K562 (cell line): Measurements from ENCODE around the gene PCBP3. TPM values are rescaled to one million over a fixed set of nuclear protein-coding genes. Genes with fewer than 3 reads are reported as not detected.
A peak's percentile ranks its signal among the peaks of the same experiment; 100 is the strongest.

Experiments
- ATAC-seq: fragments of 200-7000 bp; cut with Tn5 transposase; 3 replicates; pipeline ENCODE4 v1.9.1; 2020; ENCODE audit warnings: moderate library complexity
- BruUV-seq: library from RNA; stranded (reverse); fragments of 400-500 nt; replicated peaks from 2 replicates; lab custom pipeline; 2021; lab: Mats Ljungman, UMichigan
- CTCF ChIA-PET: fragments of 300-600 bp; formaldehyde crosslinking; extraction: SDS; loops from one replicate; lab custom pipeline; 2021; ENCODE audit warnings: low intra/inter-chr PET ratio; lab: Yijun Ruan, JAX
- POLR2A ChIA-PET: fragments of 300-600, 350-650 bp; sonication (Branson Sonifier 250); formaldehyde crosslinking; extraction: SDS; loops from one replicate; lab custom pipeline; 2021; ENCODE audit warnings: antibody characterized with exemption, inconsistent platforms; lab: Yijun Ruan, JAX
- DNase-seq, 4 experiments: peaks; one replicate each; pipeline versions ENCODE4 v3.0.0 to v3.0.0-alpha.2; 2011 to 2018; ENCODE audit warnings: low spot score in 3 of 4, mixed read lengths in 3 of 4; ENCODE audit errors: extremely low read depth in 1 of 4
- FAIRE-seq: peaks from 2 replicates; lab custom pipeline; 2011; peaks lifted over from hg19 to GRCh38; lab: Jason Lieb, UNC
- H2AFZ ChIP-seq: 2 replicates; pipeline ENCODE4 v1.6.0; 2011; ENCODE audit warnings: low read depth, low read length, control low read depth, inconsistent platforms
- H3K27ac ChIP-seq: fragments of 200-600 bp; 3 replicates; pipeline ENCODE4 v1.8.0; 2011; ENCODE audit warnings: low read depth, mild to moderate bottlenecking, control low read depth, inconsistent platforms, low read length, moderate library complexity, mixed read lengths; ENCODE audit errors: extremely low read depth
- H3K27me3 ChIP-seq, 2 experiments: fragments of 300-600 bp in 1 of 2; 2 replicates in 1 of 2; 3 replicates in 1 of 2; pipeline versions ENCODE4 v1.6.0 to v1.8.0; 2011; ENCODE audit warnings: inconsistent platforms in 2 of 2, low read length in 2 of 2, mild to moderate bottlenecking in 1 of 2, mixed read lengths in 1 of 2, moderate library complexity in 1 of 2; ENCODE audit not compliant: control insufficient read depth in 2 of 2, insufficient read depth in 2 of 2
- H3K36me3 ChIP-seq: fragments of 300-600 bp; 3 replicates; pipeline ENCODE4 v1.8.0; 2011; ENCODE audit warnings: mild to moderate bottlenecking, low read length, inconsistent platforms; ENCODE audit not compliant: control insufficient read depth, insufficient read depth
- H3K4me1 ChIP-seq, 2 experiments: fragments of 200-600 bp in 1 of 2; replicated peaks in 1 of 2; 2 replicates in 1 of 2; 3 replicates in 1 of 2; pipeline versions ENCODE4 v1.5.1 to v1.8.0; 2011; ENCODE audit warnings: inconsistent platforms in 2 of 2, low read length in 2 of 2, mild to moderate bottlenecking in 1 of 2, mixed read lengths in 1 of 2, moderate library complexity in 1 of 2; ENCODE audit not compliant: control insufficient read depth in 2 of 2, insufficient read depth in 2 of 2
- H3K4me2 ChIP-seq: 2 replicates; pipeline ENCODE4 v1.6.1; 2011; ENCODE audit warnings: low read length, control low read depth, inconsistent platforms, mixed read lengths; ENCODE audit not compliant: insufficient read depth
- H3K4me3 ChIP-seq: fragments of 200-600 bp; sonication (generic), shearing (Covaris generic); 2 replicates; pipeline ENCODE4 v1.5.1; 2016; ENCODE audit warnings: control low read depth, inconsistent platforms
- H3K79me2 ChIP-seq: fragments of 200-600 bp; 3 replicates; pipeline ENCODE4 v1.8.0; 2011; ENCODE audit warnings: low read length, inconsistent platforms; ENCODE audit not compliant: control insufficient read depth, insufficient read depth
- H3K9ac ChIP-seq, 2 experiments: 2 replicates each; pipeline versions ENCODE4 v1.6.0 to v1.6.1; 2011; ENCODE audit warnings: low read depth in 2 of 2, low read length in 2 of 2, control low read depth in 1 of 2, inconsistent platforms in 1 of 2, mild to moderate bottlenecking in 1 of 2, mixed read lengths in 1 of 2; ENCODE audit not compliant: insufficient read depth in 1 of 2
- H3K9me1 ChIP-seq: one replicate; pipeline ENCODE4 v1.6.0; 2011; ENCODE audit warnings: inconsistent platforms, mild to moderate bottlenecking, low read length, moderate library complexity; ENCODE audit not compliant: control insufficient read depth, insufficient read depth
- H3K9me3 ChIP-seq: replicated peaks from 2 replicates; pipeline ENCODE4 v1.5.1; 2011; ENCODE audit warnings: low read depth, low read length, inconsistent platforms; ENCODE audit not compliant: control insufficient read depth, insufficient read depth
- H4K20me1 ChIP-seq: replicated peaks from 2 replicates; pipeline ENCODE4 v1.6.1; 2011; ENCODE audit warnings: low read length, inconsistent platforms, mixed read lengths; ENCODE audit not compliant: control insufficient read depth, insufficient read depth
- CEBPB ChIP-seq: fragments of 450-650 bp; IDR thresholded peaks from 2 replicates; pipeline ENCODE4 v1.6.1; 2016; ENCODE audit warnings: missing genetic modification characterization, missing compliant biosample characterization
- HDAC1 ChIP-seq, 2 experiments: fragments of 450-650 bp; IDR thresholded peaks; 2 replicates each; pipeline ENCODE4 v1.6.1; 2016 to 2017; ENCODE audit warnings: inconsistent platforms in 1 of 2, mild to moderate bottlenecking in 1 of 2, moderate library complexity in 1 of 2
- HDGF ChIP-seq: fragments of 450-650 bp; IDR thresholded peaks from 2 replicates; pipeline ENCODE4 v1.6.1; 2016
- HLTF ChIP-seq: fragments of 450-650 bp; IDR thresholded peaks from 2 replicates; pipeline ENCODE4 v1.6.1; 2016
- RUNX1 ChIP-seq: sonication (generic); IDR thresholded peaks from 2 replicates; pipeline ENCODE4 v1.6.1; 2016; ENCODE audit warnings: antibody characterized with exemption, low read depth
- SIN3A ChIP-seq, 2 experiments: fragments of 150-350 bp in 1 of 2; IDR thresholded peaks; 2 replicates each; pipeline ENCODE4 v1.6.1; 2011 to 2016; ENCODE audit warnings: borderline replicate concordance in 2 of 2, low read depth in 2 of 2, low read length in 2 of 2, mild to moderate bottlenecking in 2 of 2, moderate library complexity in 2 of 2; ENCODE audit not compliant: control insufficient read depth in 1 of 2
- SMAD2 ChIP-seq: fragments of 150-350 bp; IDR thresholded peaks from 2 replicates; pipeline ENCODE4 v1.6.1; 2014; ENCODE audit warnings: low read depth, mild to moderate bottlenecking, low read length
- TCF3 ChIP-seq: sonication (generic); formaldehyde crosslinking; IDR thresholded peaks from 2 replicates; pipeline ENCODE4 v1.4.0; 2020; ENCODE audit warnings: mild to moderate bottlenecking, missing genetic modification reagents
- TEAD2 ChIP-seq: fragments of 450-650 bp; IDR thresholded peaks from 2 replicates; pipeline ENCODE4 v1.6.1; 2016; ENCODE audit warnings: missing genetic modification characterization, control low read depth, missing compliant biosample characterization
- WGBS: fragments of 100-300 bp; shearing (Covaris generic); methylation state at CpG from one replicate; pipeline ENCODE4 v1.1.6; 2016; ENCODE audit warnings: low coverage, mixed read lengths; ENCODE audit not compliant: insufficient coverage; ENCODE audit errors: missing lambda C conversion rate; 5-methylcytosine and 5-hydroxymethylcytosine counted together
- in situ Hi-C: fragments of 300-500 bp; cut with MboI; formaldehyde crosslinking; loops from 4 replicates; pipeline ENCODE4 v1.15.0; 2018; ENCODE audit warnings: inconsistent platforms, mixed read lengths
- intact Hi-C: fragments of 100-400 bp; cut with micrococcal nuclease; formaldehyde crosslinking; loops from 2 replicates; pipeline ENCODE4 v1.14.2; 2022
- polyA plus RNA-seq, 8 experiments: library from polyadenylated mRNA; depleted of rRNA in 4 of 8; stranded (reverse) in 5 of 8; unstranded in 3 of 8; fragments of >200 nt; fragmentation: Nextera tagmentation in 2 of 8; fragmentation: Illumina TruSeq in 1 of 8; extraction: Ambion mirVana in 2 of 8; extraction: Trizol in 1 of 8; gene quantifications; 2 replicates each; pipeline versions ENCODE4 v1.2.1 to v1.2.3, GENCODE V29; 2011 to 2014; ENCODE audit warnings: inconsistent platforms in 1 of 8, missing spikeins in 1 of 8
- total RNA-seq, 7 experiments: library from RNA; depleted of rRNA in 6 of 7; stranded (reverse); fragments of >200 nt in 6 of 7; fragmentation: Illumina TruSeq in 2 of 7; extraction: Trizol in 2 of 7; gene quantifications; 2 replicates each; pipeline versions ENCODE4 v1.2.1 to v1.2.3, GENCODE V29; 2011 to 2021; ENCODE audit warnings: low replicate concordance in 1 of 7
- TF ChIP-seq, protein P1 (sequence below): sonication (generic); formaldehyde crosslinking; IDR thresholded peaks from 2 replicates; pipeline ENCODE4 v1.5.0; 2020; ENCODE audit warnings: missing genetic modification reagents
- TF ChIP-seq, protein P2 (sequence below): fragments of 450-650 bp; formaldehyde crosslinking; IDR thresholded peaks from 2 replicates; pipeline ENCODE4 v1.4.0; 2020; ENCODE audit warnings: mild to moderate bottlenecking, mixed read lengths

PCBP3 gene
- total and polyA plus RNA-seq, 9 of the 15 experiments (the other 6 are each of a cell fraction or from before 2014, with no cell fraction given): 0.18 TPM; not detected in 8

DNA sequence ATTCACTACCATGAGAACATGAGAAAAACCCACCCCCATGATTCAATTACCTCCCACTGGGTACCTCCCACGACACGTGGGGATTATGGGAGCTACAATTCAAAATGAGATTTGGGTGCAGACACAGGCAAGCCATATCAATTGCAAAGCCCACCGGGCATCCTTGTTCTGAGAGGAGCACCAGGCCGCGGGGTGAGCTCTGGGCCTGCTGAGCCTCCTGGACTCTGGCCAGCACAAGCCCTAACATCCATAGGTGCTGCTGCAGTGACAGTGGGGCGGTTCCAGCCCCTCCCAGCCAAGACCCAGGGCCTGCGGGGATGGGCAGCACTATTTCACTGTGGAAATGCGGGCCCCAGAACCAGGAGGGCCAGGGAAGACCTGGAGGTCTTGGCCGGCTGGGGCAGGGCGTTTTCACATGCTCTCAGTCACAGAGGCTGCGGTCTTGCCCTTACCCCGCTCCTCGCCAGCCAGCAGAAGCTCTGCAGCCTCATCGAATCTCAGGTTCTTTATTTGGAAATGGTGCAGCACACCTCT is 103.8 kb downstream of the PCBP3 start (continued):
- no peak for TF ChIP-seq RUNX1
- TF ChIP-seq HDGF: no peak

DNA sequence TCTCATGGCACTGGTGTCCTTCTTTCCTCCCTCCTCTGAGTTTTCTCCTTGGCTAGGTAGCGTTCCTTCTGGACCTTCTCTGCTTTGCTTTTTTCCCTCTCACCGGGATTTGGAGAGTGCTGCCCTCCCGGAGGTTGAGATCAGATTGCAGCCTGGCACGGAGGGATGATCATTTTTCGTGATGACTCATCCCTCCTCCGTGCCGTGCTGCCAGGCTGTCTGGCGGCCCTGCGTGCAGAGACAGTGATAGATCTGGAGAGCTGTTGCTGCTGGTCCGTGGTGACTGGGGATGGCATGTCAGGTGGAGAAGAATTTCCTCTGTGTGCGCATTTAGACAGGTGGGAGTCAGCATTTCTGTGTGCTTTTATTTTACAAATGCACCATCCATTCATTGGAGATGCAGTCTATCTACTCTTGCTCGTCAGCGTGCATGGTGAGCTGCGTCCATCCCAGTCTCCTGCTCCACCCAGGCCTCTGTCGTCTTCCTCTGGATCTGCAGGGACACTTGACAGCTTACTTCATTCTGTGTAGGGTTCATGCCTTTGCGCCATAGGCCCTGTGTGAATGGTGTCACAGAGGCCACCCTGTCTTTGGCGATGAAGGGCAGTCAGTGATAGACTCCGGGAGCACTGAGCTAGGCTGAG is 104.4 kb downstream of the PCBP3 start:
- DNase-seq: no peak
- intact Hi-C loops: no loop called here
- under 1% methylated on average over 17 of the region's 18 CpGs for whole genome bisulfite sequencing

DNA sequence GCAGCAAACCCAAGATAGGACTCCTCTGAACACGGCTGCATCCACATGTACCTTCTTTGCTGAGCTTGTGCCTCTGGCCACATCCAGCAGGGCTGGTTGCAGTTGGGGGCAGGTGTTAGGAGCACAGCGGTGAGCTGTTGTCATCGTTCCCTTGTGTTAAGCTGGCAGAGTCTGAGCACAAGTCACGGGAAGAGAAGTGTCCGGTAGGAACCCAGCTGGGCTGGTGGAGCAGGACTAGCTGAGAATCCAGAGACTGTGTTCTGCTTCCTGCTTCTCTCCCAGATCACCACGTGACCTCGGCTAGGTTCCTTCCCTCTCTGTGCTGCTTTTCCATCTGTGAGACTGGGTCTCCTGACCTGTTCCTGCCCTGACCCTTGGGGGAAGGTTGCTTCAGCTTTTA is 105.1 kb downstream of the PCBP3 start:
- Histone ChIP-seq H4K20me1 (no peaks in the 10 kb centered on the region), H3K27ac (no peak overlapping the region), H3K4me2 (no peak overlapping the region), H3K27me3 (peaks cover 0 to 9% of the 10 kb centered on the region in 2 experiments; a peak in 3 of 5 replicates), H3K36me3 (no peaks in the 10 kb centered on the region), H3K79me2 (no peaks in the 10 kb centered on the region), H3K4me1 (no peaks in the 10 kb centered on the region), H3K9me1 (no peaks in the 10 kb centered on the region), H3K9ac (no peak overlapping the region), H3K9me3 (no peaks in the 10 kb centered on the region; the same call in 1 of the 2 replicates), H2AFZ (no peak overlapping the region), H3K4me3 (no peak overlapping the region)
- in situ Hi-C loops: no loop called here
- BruUV-seq: no TSS peak
- no peak for FAIRE-seq
- no peak for DNase-seq
- ChIA-PET CTCF (no interaction called here), POLR2A (interaction anchor here (0.6 to 1.0 kb wide), 2 partner anchors 10 to 684 kb away, joined by 3 read pairs; no protein-coding TSS in a partner anchor)
- intact Hi-C loops: no loop called here
- 2% methylated on average over 7 of the region's 7 CpGs for WGBS
- TF ChIP-seq, protein P1, sequence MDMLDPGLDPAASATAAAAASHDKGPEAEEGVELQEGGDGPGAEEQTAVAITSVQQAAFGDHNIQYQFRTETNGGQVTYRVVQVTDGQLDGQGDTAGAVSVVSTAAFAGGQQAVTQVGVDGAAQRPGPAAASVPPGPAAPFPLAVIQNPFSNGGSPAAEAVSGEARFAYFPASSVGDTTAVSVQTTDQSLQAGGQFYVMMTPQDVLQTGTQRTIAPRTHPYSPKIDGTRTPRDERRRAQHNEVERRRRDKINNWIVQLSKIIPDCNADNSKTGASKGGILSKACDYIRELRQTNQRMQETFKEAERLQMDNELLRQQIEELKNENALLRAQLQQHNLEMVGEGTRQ (CRISPR knock-in tag): peak; percentile 28; the same call in 1 of the 2 replicates
- TF ChIP-seq TCF3 (CRISPR knock-in tag) (no peak), SMAD2 (no peak), TEAD2 (tag) (no peak), HLTF (no peak), HDAC1 (IDR thresholded peaks at IDR 0.05) (no peak), SIN3A (IDR thresholded peaks at IDR 0.05; ENCODE audit: borderline replicate concordance in 2 of 2, control insufficient read depth in 1 of 2, low read depth in 2 of 2, low read length in 2 of 2) (no peak)
- TF ChIP-seq, protein P2, sequence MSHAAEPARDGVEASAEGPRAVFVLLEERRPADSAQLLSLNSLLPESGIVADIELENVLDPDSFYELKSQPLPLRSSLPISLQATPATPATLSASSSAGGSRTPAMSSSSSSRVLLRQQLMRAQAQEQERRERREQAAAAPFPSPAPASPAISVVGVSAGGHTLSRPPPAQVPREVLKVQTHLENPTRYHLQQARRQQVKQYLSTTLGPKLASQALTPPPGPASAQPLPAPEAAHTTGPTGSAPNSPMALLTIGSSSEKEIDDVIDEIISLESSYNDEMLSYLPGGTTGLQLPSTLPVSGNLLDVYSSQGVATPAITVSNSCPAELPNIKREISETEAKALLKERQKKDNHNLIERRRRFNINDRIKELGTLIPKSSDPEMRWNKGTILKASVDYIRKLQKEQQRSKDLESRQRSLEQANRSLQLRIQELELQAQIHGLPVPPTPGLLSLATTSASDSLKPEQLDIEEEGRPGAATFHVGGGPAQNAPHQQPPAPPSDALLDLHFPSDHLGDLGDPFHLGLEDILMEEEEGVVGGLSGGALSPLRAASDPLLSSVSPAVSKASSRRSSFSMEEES (CRISPR knock-in tag): peak; percentile 66
- ATAC-seq: no peak

More for the DNA sequence above, 104.4 kb downstream of the PCBP3 start:
- Histone ChIP-seq H3K36me3 (no peaks in the 10 kb centered on the region), H3K79me2 (no peaks in the 10 kb centered on the region), H3K4me1 (no peaks in the 10 kb centered on the region), H3K4me3 (no peak overlapping the region), H3K4me2 (no peak overlapping the region), H3K9me3 (no peaks in the 10 kb centered on the region; the same call in 1 of the 2 replicates), H4K20me1 (no peaks in the 10 kb centered on the region), H3K27me3 (peaks cover 0 to 9% of the 10 kb centered on the region in 2 experiments; a peak in 3 of 5 replicates), H3K9ac (no peak overlapping the region), H2AFZ (no peak overlapping the region), H3K9me1 (no peaks in the 10 kb centered on the region), H3K27ac (no peak overlapping the region)
- in situ Hi-C loops: no loop called here
- BruUV-seq: no TSS peak
- no peak for FAIRE-seq
- ChIA-PET CTCF (no interaction called here), POLR2A (interaction anchor here (1.0 kb wide), 1 partner anchor 11 kb away, joined by 3 read pairs; no protein-coding TSS in a partner anchor)
- TF ChIP-seq CEBPB (tag): no peak
- ATAC-seq: no peak
